Measurements from ENCODE around the gene MSX1.

DNA sequence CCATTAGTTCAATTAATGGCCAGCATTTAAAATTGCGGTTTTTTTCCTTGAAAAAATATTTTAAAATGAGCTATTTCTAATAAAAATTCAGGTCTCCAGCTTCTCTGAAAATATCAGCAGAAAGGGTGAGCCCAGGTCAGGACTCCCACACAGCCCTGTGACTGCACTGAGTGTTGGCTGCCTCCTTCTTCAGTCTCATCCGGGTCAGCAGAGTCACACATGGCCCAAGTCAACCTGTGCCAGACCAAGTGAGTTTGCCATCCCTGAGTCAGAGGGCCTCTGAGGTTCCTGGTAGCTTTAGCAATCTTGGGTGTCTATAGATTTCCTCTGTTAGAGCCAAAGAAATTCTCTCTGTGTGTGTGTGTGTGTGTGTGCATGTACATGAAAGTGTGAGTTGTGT, 22.1 kb upstream of the MSX1 start:
- TF ChIP-seq, protein P1, sequence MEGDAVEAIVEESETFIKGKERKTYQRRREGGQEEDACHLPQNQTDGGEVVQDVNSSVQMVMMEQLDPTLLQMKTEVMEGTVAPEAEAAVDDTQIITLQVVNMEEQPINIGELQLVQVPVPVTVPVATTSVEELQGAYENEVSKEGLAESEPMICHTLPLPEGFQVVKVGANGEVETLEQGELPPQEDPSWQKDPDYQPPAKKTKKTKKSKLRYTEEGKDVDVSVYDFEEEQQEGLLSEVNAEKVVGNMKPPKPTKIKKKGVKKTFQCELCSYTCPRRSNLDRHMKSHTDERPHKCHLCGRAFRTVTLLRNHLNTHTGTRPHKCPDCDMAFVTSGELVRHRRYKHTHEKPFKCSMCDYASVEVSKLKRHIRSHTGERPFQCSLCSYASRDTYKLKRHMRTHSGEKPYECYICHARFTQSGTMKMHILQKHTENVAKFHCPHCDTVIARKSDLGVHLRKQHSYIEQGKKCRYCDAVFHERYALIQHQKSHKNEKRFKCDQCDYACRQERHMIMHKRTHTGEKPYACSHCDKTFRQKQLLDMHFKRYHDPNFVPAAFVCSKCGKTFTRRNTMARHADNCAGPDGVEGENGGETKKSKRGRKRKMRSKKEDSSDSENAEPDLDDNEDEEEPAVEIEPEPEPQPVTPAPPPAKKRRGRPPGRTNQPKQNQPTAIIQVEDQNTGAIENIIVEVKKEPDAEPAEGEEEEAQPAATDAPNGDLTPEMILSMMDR (IDR thresholded peaks at IDR 0.05; ENCODE audit: control extremely low read depth in 1 of 3, insufficient read depth in 1 of 3, low read depth in 1 of 3, low read length in 3 of 3): no peak
- TF ChIP-seq EZH2 (IDR thresholded peaks at IDR 0.05; ENCODE audit: low read depth, low read length, severe bottlenecking) (no peak), CREB1 (IDR thresholded peaks at IDR 0.05) (no peak), SP1 (IDR thresholded peaks at IDR 0.05; ENCODE audit: low read depth, low read length) (no peak), CHD1 (IDR thresholded peaks at IDR 0.05; ENCODE audit: low read depth, low read length) (no peak), RFX5 (IDR thresholded peaks at IDR 0.05; ENCODE audit: borderline replicate concordance, low read depth, low read length) (no peak), EP300 (IDR thresholded peaks at IDR 0.05; ENCODE audit: borderline replicate concordance in 1 of 2, low read depth in 2 of 2, low read length in 2 of 2) (no peak), CEBPB (IDR thresholded peaks at IDR 0.05; ENCODE audit: low read depth, low read length) (no peak), NANOG (IDR thresholded peaks at IDR 0.05; ENCODE audit: insufficient read depth, low read depth, low read length, poor library complexity, severe bottlenecking) (no peak), POU5F1 (IDR thresholded peaks at IDR 0.05; ENCODE audit: low read depth, low read length) (no peak), JUN (IDR thresholded peaks at IDR 0.05; ENCODE audit: low read depth, low read length) (no peak), POLR2AphosphoS5 (IDR thresholded peaks at IDR 0.05; ENCODE audit: low read depth, low read length) (no peak)
- TF ChIP-seq, protein P2, sequence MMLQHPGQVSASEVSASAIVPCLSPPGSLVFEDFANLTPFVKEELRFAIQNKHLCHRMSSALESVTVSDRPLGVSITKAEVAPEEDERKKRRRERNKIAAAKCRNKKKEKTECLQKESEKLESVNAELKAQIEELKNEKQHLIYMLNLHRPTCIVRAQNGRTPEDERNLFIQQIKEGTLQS (IDR thresholded peaks at IDR 0.05; ENCODE audit: insufficient read depth, low read depth, low read length): no peak
